ENCODE measurements around the gene IGF2. TPM values are rescaled to one million over a fixed set of nuclear protein-coding genes. Genes with fewer than 3 reads are reported as not detected.

IGF2 gene
- total RNA-seq, 6 donors from 2014 or later: 7.0 to 24.4 (median 8.4) TPM; not detected in 1

GRCh38 chr11:2122907-2123627 is 16.1 kb downstream of the IGF2 start:
- no peak overlapping the region for H3K4me3 ChIP-seq
- no peak for ATAC-seq (ENCODE audit: low FRiP score in 2 of 2)
- no peak overlapping the region for H3K27ac ChIP-seq
- TF ChIP-seq CTCF (IDR thresholded peaks at IDR 0.05): no peak
- no peak for TF ChIP-seq POLR2AphosphoS5 (IDR thresholded peaks at IDR 0.05)
- TF ChIP-seq EP300 (IDR thresholded peaks at IDR 0.05): no peak
- TF ChIP-seq POLR2A (IDR thresholded peaks at IDR 0.05): no peak
- H3K4me1 ChIP-seq: peaks cover 0 to 5% (median 0%) of the 10 kb centered on the region in 4 donors
- no peaks in the 10 kb centered on the region for H3K36me3 ChIP-seq
- H3K9me3 ChIP-seq: no peaks in the 10 kb centered on the region
- DNase-seq: no peak
- H3K27me3 ChIP-seq: peaks cover 0 to 6% (median 3%) of the 10 kb centered on the region in 4 donors
- WGBS, 2 donors: 82 to 85% methylated on average over 10 to 11 of the region's 13 CpGs

GRCh38 chr11:2122222-2122906 is 16.8 kb downstream of the IGF2 start:
- DNase-seq (peak in 1 of 2 donors; percentile 71), ATAC-seq (ENCODE audit: low FRiP score in 2 of 2) (peak in 1 of 2 donors; percentile 12)
- 47 to 50% methylated on average over 16 to 19 of the region's 19 CpGs for WGBS, 2 donors
- Histone ChIP-seq H3K27ac (no peak overlapping the region), H3K27me3 (peaks cover 0 to 6% (median 3%) of the 10 kb centered on the region in 4 donors), H3K36me3 (no peaks in the 10 kb centered on the region), H3K9me3 (peaks cover 0 to under 1% (median 0%) of the 10 kb centered on the region in 4 donors), H3K4me1 (peaks cover 0 to 5% (median 0%) of the 10 kb centered on the region in 4 donors), H3K4me3 (no peak overlapping the region)
- TF ChIP-seq CTCF (IDR thresholded peaks at IDR 0.05) (no peak), EP300 (IDR thresholded peaks at IDR 0.05) (no peak), POLR2AphosphoS5 (IDR thresholded peaks at IDR 0.05) (no peak), POLR2A (IDR thresholded peaks at IDR 0.05) (no peak)

GRCh38 chr11:2121227-2122130 is 17.7 kb downstream of the IGF2 start:
- TF ChIP-seq CTCF (IDR thresholded peaks at IDR 0.05) (no peak), POLR2A (IDR thresholded peaks at IDR 0.05) (no peak), POLR2AphosphoS5 (IDR thresholded peaks at IDR 0.05) (no peak), EP300 (IDR thresholded peaks at IDR 0.05) (no peak)
- H3K36me3 ChIP-seq: no peaks in the 10 kb centered on the region
- H3K9me3 ChIP-seq: peaks cover 3 to 7% (median 6%) of the 10 kb centered on the region in 4 donors
- DNase-seq (no peak), ATAC-seq (ENCODE audit: low FRiP score in 2 of 2) (peak in 1 of 2 donors; percentile 30)
- WGBS, 2 donors: 78 to 82% methylated on average over 20 to 21 of the region's 21 CpGs
- H3K27me3 ChIP-seq: peaks cover 0 to 6% (median 3%) of the 10 kb centered on the region in 4 donors
- no peak overlapping the region for H3K4me3 ChIP-seq
- H3K27ac ChIP-seq: no peak overlapping the region
- peaks cover 0 to 5% (median 0%) of the 10 kb centered on the region in 4 donors for H3K4me1 ChIP-seq

- Histone ChIP-seq H3K36me3 (no peaks in the 10 kb centered on the region), H3K4me1 (peaks cover 0 to 5% (median 0%) of the 10 kb centered on the region in 4 donors), H3K27me3 (peaks cover 0 to 6% (median 3%) of the 10 kb centered on the region in 4 donors), H3K27ac (no peak overlapping the region), H3K4me3 (no peak overlapping the region), H3K9me3 (peaks cover 3 to 10% (median 8%) of the 10 kb centered on the region in 4 donors)
- DNase-seq: peak in 1 of 2 donors; percentile 57
- TF ChIP-seq CTCF (IDR thresholded peaks at IDR 0.05): no peak
- TF ChIP-seq POLR2AphosphoS5 (IDR thresholded peaks at IDR 0.05): no peak
- no peak for TF ChIP-seq POLR2A (IDR thresholded peaks at IDR 0.05)
- TF ChIP-seq EP300 (IDR thresholded peaks at IDR 0.05): no peak
- no peak for ATAC-seq (ENCODE audit: low FRiP score in 2 of 2)
- WGBS, 2 donors: 72 to 86% methylated on average over 7 to 23 of the region's 23 CpGs
Observed at GRCh38 chr11:2120359-2121100, 18.7 kb downstream of the IGF2 start.
